SK-N-SH (cell line): ENCODE data around the gene FRMD3.

Source experiments
- CHD2 ChIP-seq: fragments of 150-350 bp; IDR thresholded peaks from 2 replicates; pipeline ENCODE4 v1.6.1; 2018; ENCODE audit warnings: low read length; ENCODE audit not compliant: partially characterized antibody
- CTCF ChIP-seq: fragments of 200-600 bp; sonication (generic); IDR thresholded peaks from 2 replicates; pipeline ENCODE4 v1.6.1; 2017; ENCODE audit warnings: antibody characterized with exemption, mild to moderate bottlenecking, moderate library complexity
- FOXM1 ChIP-seq: IDR thresholded peaks from 2 replicates; pipeline ENCODE4 v1.4.0; 2012; ENCODE audit warnings: low read depth, mild to moderate bottlenecking
- GABPA ChIP-seq: IDR thresholded peaks from 2 replicates; pipeline ENCODE4 v1.4.0; 2012; ENCODE audit warnings: low read depth, mild to moderate bottlenecking
- NRF1 ChIP-seq: IDR thresholded peaks from 2 replicates; pipeline ENCODE4 v1.6.1; 2012; ENCODE audit warnings: low read depth, mild to moderate bottlenecking, low read length
- RAD21 ChIP-seq: IDR thresholded peaks from 2 replicates; pipeline ENCODE4 v1.6.1; 2012; ENCODE audit warnings: mild to moderate bottlenecking, low read length
- TCF12 ChIP-seq: IDR thresholded peaks from 2 replicates; pipeline ENCODE4 v1.4.0; 2012
- TF ChIP-seq, protein P1 (sequence below): IDR thresholded peaks from 2 replicates; pipeline ENCODE4 v1.4.0; 2012; ENCODE audit warnings: low read depth, borderline replicate concordance
- TF ChIP-seq, protein P2 (sequence below): IDR thresholded peaks from 2 replicates; pipeline ENCODE4 v1.4.0; 2012; ENCODE audit warnings: low read depth
- TF ChIP-seq, protein P3 (sequence below): IDR thresholded peaks from 2 replicates; pipeline ENCODE4 v1.6.1; 2012; ENCODE audit warnings: mild to moderate bottlenecking, low read depth, low read length, moderate library complexity
- TF ChIP-seq, protein P4 (sequence below): fragments of 150-350 bp; IDR thresholded peaks from 2 replicates; pipeline ENCODE4 v1.6.1; 2017; ENCODE audit warnings: antibody characterized with exemption, low read length, low read depth, borderline replicate concordance

- TF ChIP-seq CTCF = no peak
- no peak for TF ChIP-seq NRF1
- TF ChIP-seq, protein P1, sequence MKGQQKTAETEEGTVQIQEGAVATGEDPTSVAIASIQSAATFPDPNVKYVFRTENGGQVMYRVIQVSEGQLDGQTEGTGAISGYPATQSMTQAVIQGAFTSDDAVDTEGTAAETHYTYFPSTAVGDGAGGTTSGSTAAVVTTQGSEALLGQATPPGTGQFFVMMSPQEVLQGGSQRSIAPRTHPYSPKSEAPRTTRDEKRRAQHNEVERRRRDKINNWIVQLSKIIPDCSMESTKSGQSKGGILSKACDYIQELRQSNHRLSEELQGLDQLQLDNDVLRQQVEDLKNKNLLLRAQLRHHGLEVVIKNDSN = no peak
- TF ChIP-seq, protein P2, sequence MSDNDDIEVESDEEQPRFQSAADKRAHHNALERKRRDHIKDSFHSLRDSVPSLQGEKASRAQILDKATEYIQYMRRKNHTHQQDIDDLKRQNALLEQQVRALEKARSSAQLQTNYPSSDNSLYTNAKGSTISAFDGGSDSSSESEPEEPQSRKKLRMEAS = no peak
- TF ChIP-seq, protein P3, sequence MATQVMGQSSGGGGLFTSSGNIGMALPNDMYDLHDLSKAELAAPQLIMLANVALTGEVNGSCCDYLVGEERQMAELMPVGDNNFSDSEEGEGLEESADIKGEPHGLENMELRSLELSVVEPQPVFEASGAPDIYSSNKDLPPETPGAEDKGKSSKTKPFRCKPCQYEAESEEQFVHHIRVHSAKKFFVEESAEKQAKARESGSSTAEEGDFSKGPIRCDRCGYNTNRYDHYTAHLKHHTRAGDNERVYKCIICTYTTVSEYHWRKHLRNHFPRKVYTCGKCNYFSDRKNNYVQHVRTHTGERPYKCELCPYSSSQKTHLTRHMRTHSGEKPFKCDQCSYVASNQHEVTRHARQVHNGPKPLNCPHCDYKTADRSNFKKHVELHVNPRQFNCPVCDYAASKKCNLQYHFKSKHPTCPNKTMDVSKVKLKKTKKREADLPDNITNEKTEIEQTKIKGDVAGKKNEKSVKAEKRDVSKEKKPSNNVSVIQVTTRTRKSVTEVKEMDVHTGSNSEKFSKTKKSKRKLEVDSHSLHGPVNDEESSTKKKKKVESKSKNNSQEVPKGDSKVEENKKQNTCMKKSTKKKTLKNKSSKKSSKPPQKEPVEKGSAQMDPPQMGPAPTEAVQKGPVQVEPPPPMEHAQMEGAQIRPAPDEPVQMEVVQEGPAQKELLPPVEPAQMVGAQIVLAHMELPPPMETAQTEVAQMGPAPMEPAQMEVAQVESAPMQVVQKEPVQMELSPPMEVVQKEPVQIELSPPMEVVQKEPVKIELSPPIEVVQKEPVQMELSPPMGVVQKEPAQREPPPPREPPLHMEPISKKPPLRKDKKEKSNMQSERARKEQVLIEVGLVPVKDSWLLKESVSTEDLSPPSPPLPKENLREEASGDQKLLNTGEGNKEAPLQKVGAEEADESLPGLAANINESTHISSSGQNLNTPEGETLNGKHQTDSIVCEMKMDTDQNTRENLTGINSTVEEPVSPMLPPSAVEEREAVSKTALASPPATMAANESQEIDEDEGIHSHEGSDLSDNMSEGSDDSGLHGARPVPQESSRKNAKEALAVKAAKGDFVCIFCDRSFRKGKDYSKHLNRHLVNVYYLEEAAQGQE = no peak
- TF ChIP-seq TCF12 = no peak
- TF ChIP-seq RAD21 = no peak
- no peak for TF ChIP-seq CHD2
- TF ChIP-seq FOXM1 = no peak
- TF ChIP-seq, protein P4, sequence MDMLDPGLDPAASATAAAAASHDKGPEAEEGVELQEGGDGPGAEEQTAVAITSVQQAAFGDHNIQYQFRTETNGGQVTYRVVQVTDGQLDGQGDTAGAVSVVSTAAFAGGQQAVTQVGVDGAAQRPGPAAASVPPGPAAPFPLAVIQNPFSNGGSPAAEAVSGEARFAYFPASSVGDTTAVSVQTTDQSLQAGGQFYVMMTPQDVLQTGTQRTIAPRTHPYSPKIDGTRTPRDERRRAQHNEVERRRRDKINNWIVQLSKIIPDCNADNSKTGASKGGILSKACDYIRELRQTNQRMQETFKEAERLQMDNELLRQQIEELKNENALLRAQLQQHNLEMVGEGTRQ = no peak
- no peak for TF ChIP-seq GABPA
Observed at GRCh38 chr9:83283528-83283927, 254.7 kb downstream of the FRMD3 start.
